ENCODE results near the gene TLL2. TPM values are rescaled to one million over a fixed set of nuclear protein-coding genes. Genes with fewer than 3 reads are reported as not detected.

The TLL2 gene
- total RNA-seq, 1 experiment from 2014 or later = not detected

- no peaks in the 10 kb centered on the region for H3K9me3 ChIP-seq
- no peak overlapping the region for H3K4me3 ChIP-seq
- no peaks in the 10 kb centered on the region for H3K36me3 ChIP-seq
- no peak for DNase-seq
- H3K27me3 ChIP-seq = peaks cover 2% of the 10 kb centered on the region; the same call in 1 of the 2 replicates
Observed at GRCh38 chr10:96418582-96418981, 95.1 kb downstream of the TLL2 start.

GRCh38 chr10:96417441-96417840 is 96.3 kb downstream of the TLL2 start:
- Histone ChIP-seq H3K27me3 (peaks cover 5% of the 10 kb centered on the region), H3K4me3 (no peak overlapping the region), H3K9me3 (no peaks in the 10 kb centered on the region), H3K36me3 (no peaks in the 10 kb centered on the region)
- no peak for DNase-seq

- no peak for DNase-seq
- H3K27me3 ChIP-seq = peaks cover 8% of the 10 kb centered on the region
- no peaks in the 10 kb centered on the region for H3K36me3 ChIP-seq
- H3K4me3 ChIP-seq = no peak overlapping the region
- no peaks in the 10 kb centered on the region for H3K9me3 ChIP-seq
Observed at GRCh38 chr10:96416643-96417042, 97.1 kb downstream of the TLL2 start.

- no peak for DNase-seq
- Histone ChIP-seq H3K9me3 (no peaks in the 10 kb centered on the region), H3K27me3 (peaks cover 12% of the 10 kb centered on the region)
Observed at GRCh38 chr10:96415891-96416554, 97.7 kb downstream of the TLL2 start.

GRCh38 chr10:96415150-96415890 is 98.4 kb downstream of the TLL2 start:
- Histone ChIP-seq H3K4me3 (no peak overlapping the region), H3K36me3 (no peaks in the 10 kb centered on the region), H3K27me3 (peaks cover 14% of the 10 kb centered on the region), H3K9me3 (no peaks in the 10 kb centered on the region)
- DNase-seq = no peak

More at GRCh38 chr10:96415891-96416554, 97.7 kb downstream of the TLL2 start:
- Histone ChIP-seq H3K36me3 (no peaks in the 10 kb centered on the region), H3K4me3 (no peak overlapping the region)

GRCh38 chr10:96414303-96414702 is 99.4 kb downstream of the TLL2 start:
- DNase-seq = no peak
- Histone ChIP-seq H3K4me3 (no peak overlapping the region), H3K9me3 (no peaks in the 10 kb centered on the region), H3K36me3 (no peaks in the 10 kb centered on the region), H3K27me3 (peaks cover 15% of the 10 kb centered on the region)

GRCh38 chr10:96413151-96413787 is 100.5 kb downstream of the TLL2 start:
- Histone ChIP-seq H3K4me3 (no peak overlapping the region), H3K27me3 (peaks cover 23% of the 10 kb centered on the region), H3K9me3 (no peaks in the 10 kb centered on the region), H3K36me3 (no peaks in the 10 kb centered on the region)
- DNase-seq = peak; percentile 23

GRCh38 chr10:96411716-96412320 is 101.9 kb downstream of the TLL2 start:
- Histone ChIP-seq H3K27me3 (peaks cover 23% of the 10 kb centered on the region), H3K4me3 (no peak overlapping the region), H3K36me3 (no peaks in the 10 kb centered on the region), H3K9me3 (no peaks in the 10 kb centered on the region)
- no peak for DNase-seq

- H3K27me3 ChIP-seq = peaks cover 28% of the 10 kb centered on the region
- no peak for DNase-seq
- no peak overlapping the region for H3K4me3 ChIP-seq
- H3K36me3 ChIP-seq = no peaks in the 10 kb centered on the region
- no peaks in the 10 kb centered on the region for H3K9me3 ChIP-seq
Observed at GRCh38 chr10:96410296-96410695, 103.4 kb downstream of the TLL2 start.

GRCh38 chr10:96408201-96408600 is 105.5 kb downstream of the TLL2 start:
- Histone ChIP-seq H3K27me3 (peaks cover 28% of the 10 kb centered on the region), H3K9me3 (no peaks in the 10 kb centered on the region), H3K36me3 (no peaks in the 10 kb centered on the region), H3K4me3 (no peak overlapping the region)
- DNase-seq = no peak

- DNase-seq = no peak
- Histone ChIP-seq H3K36me3 (no peaks in the 10 kb centered on the region), H3K27me3 (peaks cover 24% of the 10 kb centered on the region), H3K4me3 (no peak overlapping the region), H3K9me3 (no peaks in the 10 kb centered on the region)
Observed at GRCh38 chr10:96407560-96408069, 106.1 kb downstream of the TLL2 start.

- Histone ChIP-seq H3K27me3 (peaks cover 23% of the 10 kb centered on the region), H3K4me3 (no peak overlapping the region), H3K9me3 (no peaks in the 10 kb centered on the region), H3K36me3 (no peaks in the 10 kb centered on the region)
- no peak for DNase-seq
Observed at GRCh38 chr10:96406091-96406490, 107.6 kb downstream of the TLL2 start.

- H3K36me3 ChIP-seq = no peaks in the 10 kb centered on the region
- no peak for DNase-seq
- peaks cover 19% of the 10 kb centered on the region for H3K27me3 ChIP-seq
- no peaks in the 10 kb centered on the region for H3K9me3 ChIP-seq
- H3K4me3 ChIP-seq = no peak overlapping the region
Observed at GRCh38 chr10:96402417-96403305, 111.1 kb downstream of the TLL2 start.

- Histone ChIP-seq H3K27me3 (peaks cover 17% of the 10 kb centered on the region), H3K9me3 (no peaks in the 10 kb centered on the region), H3K36me3 (no peaks in the 10 kb centered on the region), H3K4me3 (no peak overlapping the region)
- no peak for DNase-seq
Observed at GRCh38 chr10:96401036-96401435, 112.7 kb downstream of the TLL2 start.

- peaks cover 20% of the 10 kb centered on the region for H3K27me3 ChIP-seq
- no peaks in the 10 kb centered on the region for H3K9me3 ChIP-seq
- no peaks in the 10 kb centered on the region for H3K36me3 ChIP-seq
- no peak overlapping the region for H3K4me3 ChIP-seq
- DNase-seq = no peak
Observed at GRCh38 chr10:96400465-96400864, 113.3 kb downstream of the TLL2 start.

- no peak overlapping the region for H3K4me3 ChIP-seq
- DNase-seq = no peak
- H3K9me3 ChIP-seq = no peaks in the 10 kb centered on the region
- no peaks in the 10 kb centered on the region for H3K36me3 ChIP-seq
- H3K27me3 ChIP-seq = peaks cover 18% of the 10 kb centered on the region
Observed at GRCh38 chr10:96397902-96398301, 115.8 kb downstream of the TLL2 start.
